RWPE1 (cell line): ENCODE measurements around the gene IRF1.
A peak's percentile ranks its signal among the peaks of the same experiment; 100 is the strongest.

Experiments
- CTCF ChIA-PET: fragments of 350-600 bp; sonication (Branson Sonifier 250); formaldehyde crosslinking; extraction: SDS; loops from one replicate; lab custom pipeline; 2021; lab: Yijun Ruan, JAX
- POLR2A ChIA-PET: fragments of 400-600 bp; formaldehyde crosslinking; extraction: SDS; loops from one replicate; lab custom pipeline; 2020; ENCODE audit warnings: antibody characterized with exemption; ENCODE audit not compliant: low non-redundant PET; lab: Yijun Ruan, JAX
- DNase-seq: peaks from one replicate; pipeline ENCODE4 v3.0.0; 2012; ENCODE audit warnings: low spot score
- H3K27ac ChIP-seq: fragments of 450-650 bp; 2 replicates; pipeline ENCODE4 v1.5.1; 2017
- CTCF ChIP-seq: fragments of 450-650 bp; conservative IDR thresholded peaks from 2 replicates; pipeline ENCODE4 v1.5.1; 2017; ENCODE audit warnings: low read depth, mild to moderate bottlenecking

Gene IRF1

GRCh38 chr5:132472431-132472830, 18.1 kb downstream of the IRF1 start:
- peak overlapping the region; percentile 16; the same call in 1 of the 2 replicates for H3K27ac ChIP-seq
- ChIA-PET CTCF (no interaction called here), POLR2A (no interaction called here)
- TF ChIP-seq CTCF = no peak
- no peak for DNase-seq

GRCh38 chr5:132471944-132472343, 18.6 kb downstream of the IRF1 start:
- peak overlapping the region; percentile 16; the same call in 1 of the 2 replicates for H3K27ac ChIP-seq

GRCh38 chr5:132471151-132471907, 19.2 kb downstream of the IRF1 start:
- POLR2A ChIA-PET = no interaction called here
- CTCF ChIA-PET = interaction anchor here (0.6 to 0.8 kb wide), 2 partner anchors 60 to 76 kb away, joined by 3 to 5 read pairs; no protein-coding TSS in a partner anchor
- no peak for DNase-seq
- no peak for TF ChIP-seq CTCF
- H3K27ac ChIP-seq = no peak overlapping the region

More at GRCh38 chr5:132471944-132472343, 18.6 kb downstream of the IRF1 start:
- no peak for DNase-seq
- ChIA-PET POLR2A (no interaction called here), CTCF (no interaction called here)
- TF ChIP-seq CTCF = no peak

GRCh38 chr5:132470596-132470995, 20.0 kb downstream of the IRF1 start:
- CTCF ChIA-PET = interaction anchor here (0.6 kb wide), 1 partner anchor 76 kb away, joined by 3 read pairs; no protein-coding TSS in a partner anchor
- POLR2A ChIA-PET = no interaction called here
- TF ChIP-seq CTCF = no peak
- H3K27ac ChIP-seq = no peak overlapping the region
- DNase-seq = no peak

DNA sequence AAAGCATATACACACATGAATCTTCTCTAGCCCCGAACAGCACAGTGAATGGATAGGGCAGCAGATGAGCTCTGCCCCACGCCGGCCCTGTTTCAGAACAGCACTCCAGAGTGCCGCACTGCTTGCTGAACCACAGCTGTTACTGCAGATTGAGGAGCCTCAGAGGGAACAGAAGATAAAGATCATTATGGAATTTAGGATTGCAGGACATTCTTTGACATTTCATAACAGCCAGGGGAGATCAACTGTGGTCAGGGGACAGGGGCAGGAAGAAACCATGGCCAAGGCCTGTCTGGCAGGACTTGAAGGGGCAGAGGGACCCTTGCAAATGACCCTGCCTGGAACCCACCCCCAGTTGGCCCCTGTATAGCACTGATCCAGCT, 20.6 kb downstream of the IRF1 start:
- DNase-seq = no peak
- ChIA-PET POLR2A (no interaction called here), CTCF (no interaction called here)
- H3K27ac ChIP-seq = peak overlapping the region; percentile 3; the same call in 1 of the 2 replicates
- TF ChIP-seq CTCF = no peak

DNA sequence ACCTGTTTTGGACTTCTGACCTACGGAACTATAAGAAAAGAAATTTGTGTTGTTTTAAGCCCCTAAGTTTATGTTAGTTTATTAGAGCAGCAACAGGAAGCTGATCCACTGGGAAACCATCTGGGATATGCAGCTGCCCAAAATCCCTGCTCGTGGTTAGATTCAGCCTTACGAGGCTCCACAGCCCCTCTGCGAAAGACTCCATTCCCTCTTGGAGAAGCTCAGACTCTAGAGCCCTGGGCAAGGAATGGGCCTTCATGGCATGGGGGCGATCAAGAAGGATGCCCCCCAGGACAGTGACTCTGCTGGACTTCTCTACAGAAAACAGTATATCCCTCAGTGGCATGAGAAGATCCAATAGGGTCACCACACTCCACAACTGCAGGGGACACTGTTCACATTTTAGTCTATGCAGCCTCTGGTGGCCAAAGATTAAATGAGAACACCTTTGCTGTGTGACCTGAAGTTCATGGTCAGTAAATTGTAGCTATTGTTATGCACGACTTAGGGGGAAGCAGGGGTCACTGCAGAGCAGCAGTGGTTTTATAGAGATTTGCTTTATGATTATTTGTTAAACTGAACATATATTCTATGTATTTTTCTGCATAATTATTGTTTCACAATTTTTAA, 21.1 kb downstream of the IRF1 start:
- CTCF ChIA-PET = no interaction called here

More for the DNA sequence above, 21.1 kb downstream of the IRF1 start:
- TF ChIP-seq CTCF = no peak
- no peak for DNase-seq
- H3K27ac ChIP-seq = peak overlapping the region; percentile 3; the same call in 1 of the 2 replicates
- POLR2A ChIA-PET = interaction anchor here (0.6 kb wide), 1 partner anchor 27 kb away, joined by 3 read pairs; no protein-coding TSS in a partner anchor
